ENCODE results near the gene GPC1.

DNA sequence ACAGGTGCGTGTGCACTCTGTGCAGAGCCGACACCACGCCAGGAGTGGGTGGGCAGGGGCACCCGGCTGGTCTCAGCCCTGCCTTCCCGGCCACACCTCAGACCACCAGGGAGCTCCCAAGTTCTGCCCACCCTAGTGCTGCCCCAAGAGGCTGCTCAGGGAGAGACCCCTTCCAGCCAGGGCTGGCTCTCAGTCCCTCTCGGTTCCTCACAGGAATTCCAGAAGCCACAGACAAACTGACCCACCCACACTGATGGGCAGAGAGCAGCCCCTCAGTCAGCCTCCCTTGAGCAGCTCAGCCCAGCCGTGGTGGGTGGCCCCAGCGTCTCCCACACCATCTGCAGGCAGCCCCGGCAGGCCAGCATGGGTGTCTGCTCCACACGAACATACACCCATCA lies 33.8 kb downstream of the GPC1 start:
- no peak for TF ChIP-seq POLR2AphosphoS5 (IDR thresholded peaks at IDR 0.05; ENCODE audit: low read depth, low read length)
- TF ChIP-seq POLR2A (IDR thresholded peaks at IDR 0.05; ENCODE audit: low read depth, low read length), result no peak
- no peak for TF ChIP-seq TAF1 (IDR thresholded peaks at IDR 0.05; ENCODE audit: low read depth, low read length)

Measured in GM12891 (cell line).